Measurements from ENCODE around the gene FAM229A. TPM values are rescaled to one million over a fixed set of nuclear protein-coding genes. Genes with fewer than 3 reads are reported as not detected.

FAM229A gene
- total and polyA plus RNA-seq, 9 of the 15 experiments (the other 6 are each of a cell fraction or from before 2014, with no cell fraction given): 0.04 to 21.6 (median 7.4) TPM

- peaks cover 0 to 4% of the 10 kb centered on the region in 2 experiments; a peak in 1 of 5 replicates for H3K4me1 ChIP-seq (replicated peaks in 1 of 2; ENCODE audit: control insufficient read depth in 2 of 2, insufficient read depth in 2 of 2, low read length in 2 of 2)
- in situ Hi-C loops (cut with MboI) (no loop called here), intact Hi-C loops (cut with micrococcal nuclease) (no loop called here)
- no peak for TF ChIP-seq JUN (IDR thresholded peaks at IDR 0.05; ENCODE audit: borderline replicate concordance, low read depth, low read length)
- TF ChIP-seq JUN (CRISPR knock-in tag; IDR thresholded peaks at IDR 0.05; ENCODE audit: borderline replicate concordance): 0 out of 2 replicates have a peak, but pooled peaks have one; percentile 23
- TF ChIP-seq, protein P1, sequence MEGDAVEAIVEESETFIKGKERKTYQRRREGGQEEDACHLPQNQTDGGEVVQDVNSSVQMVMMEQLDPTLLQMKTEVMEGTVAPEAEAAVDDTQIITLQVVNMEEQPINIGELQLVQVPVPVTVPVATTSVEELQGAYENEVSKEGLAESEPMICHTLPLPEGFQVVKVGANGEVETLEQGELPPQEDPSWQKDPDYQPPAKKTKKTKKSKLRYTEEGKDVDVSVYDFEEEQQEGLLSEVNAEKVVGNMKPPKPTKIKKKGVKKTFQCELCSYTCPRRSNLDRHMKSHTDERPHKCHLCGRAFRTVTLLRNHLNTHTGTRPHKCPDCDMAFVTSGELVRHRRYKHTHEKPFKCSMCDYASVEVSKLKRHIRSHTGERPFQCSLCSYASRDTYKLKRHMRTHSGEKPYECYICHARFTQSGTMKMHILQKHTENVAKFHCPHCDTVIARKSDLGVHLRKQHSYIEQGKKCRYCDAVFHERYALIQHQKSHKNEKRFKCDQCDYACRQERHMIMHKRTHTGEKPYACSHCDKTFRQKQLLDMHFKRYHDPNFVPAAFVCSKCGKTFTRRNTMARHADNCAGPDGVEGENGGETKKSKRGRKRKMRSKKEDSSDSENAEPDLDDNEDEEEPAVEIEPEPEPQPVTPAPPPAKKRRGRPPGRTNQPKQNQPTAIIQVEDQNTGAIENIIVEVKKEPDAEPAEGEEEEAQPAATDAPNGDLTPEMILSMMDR (IDR thresholded peaks at IDR 0.05 in 2 of 3, conservative IDR thresholded peaks at IDR 0.05 in 1 of 3; ENCODE audit: insufficient read depth in 2 of 3, low read depth in 1 of 3, low read length in 3 of 3): no peak
- peak; percentile 63 for TF ChIP-seq RBFOX2 (IDR thresholded peaks at IDR 0.05; ENCODE audit: low read depth, low read length)
- no peak for TF ChIP-seq BCL6 (CRISPR knock-in tag; IDR thresholded peaks at IDR 0.05)
- no peak for TF ChIP-seq USF1 (CRISPR knock-in tag; IDR thresholded peaks at IDR 0.05)
- TF ChIP-seq KLF10 (CRISPR knock-in tag; IDR thresholded peaks at IDR 0.05): no peak
- peak; percentile 82 for TF ChIP-seq POLR2G (IDR thresholded peaks at IDR 0.05; ENCODE audit: low read depth, low read length)
- peak; percentile 65 for TF ChIP-seq FIP1L1 (IDR thresholded peaks at IDR 0.05; ENCODE audit: low read depth, low read length, poor library complexity, severe bottlenecking)
- peak; percentile 94 for TF ChIP-seq RBM22 (IDR thresholded peaks at IDR 0.05; ENCODE audit: low read depth, low read length, poor library complexity, severe bottlenecking)
- 0 out of 2 replicates have a peak, but pooled peaks have one; percentile 44 for TF ChIP-seq ZBTB7A (IDR thresholded peaks at IDR 0.05; ENCODE audit: borderline replicate concordance, control insufficient read depth, low read depth, low read length)
- TF ChIP-seq BCOR (IDR thresholded peaks at IDR 0.05): no peak
- TF ChIP-seq HMGN3 (IDR thresholded peaks at IDR 0.05; ENCODE audit: borderline replicate concordance, extremely low read depth, insufficient read length, low read depth, low read length): peak; percentile 32
- TF ChIP-seq RBM15 (IDR thresholded peaks at IDR 0.05; ENCODE audit: insufficient read depth, low read length): no peak
- TF ChIP-seq MAFG (tag; conservative IDR thresholded peaks at IDR 0.05): no peak
- TF ChIP-seq NR1H2 (CRISPR knock-in tag; IDR thresholded peaks at IDR 0.05): no peak
- TF ChIP-seq SAFB (IDR thresholded peaks at IDR 0.05; ENCODE audit: borderline replicate concordance, low read depth, low read length): 0 out of 2 replicates have a peak, but pooled peaks have one; percentile 11
- TF ChIP-seq ZBTB33 (CRISPR knock-in tag; IDR thresholded peaks at IDR 0.05): peak; percentile 62
- TF ChIP-seq HNRNPL (IDR thresholded peaks at IDR 0.05; ENCODE audit: low read depth, low read length): peak; percentile 12; the same call in 1 of the 2 replicates
Measured at GRCh38 chr1:32361308-32361673, 994 bp downstream of the FAM229A start.

More at GRCh38 chr1:32361308-32361673, 994 bp downstream of the FAM229A start:
- no peaks in the 10 kb centered on the region for H3K27me3 ChIP-seq (ENCODE audit: control insufficient read depth in 2 of 2, insufficient read depth in 2 of 2, low read length in 2 of 2)
- H3K79me2 ChIP-seq (ENCODE audit: control insufficient read depth, insufficient read depth, low read length): no peaks in the 10 kb centered on the region
- no peaks in the 10 kb centered on the region for H3K9me3 ChIP-seq (replicated peaks; ENCODE audit: control insufficient read depth, insufficient read depth, low read depth, low read length)
- no TSS peak for BruUV-seq (replicated peaks)
- peaks cover 49% of the 10 kb centered on the region for H3K36me3 ChIP-seq (ENCODE audit: control insufficient read depth, insufficient read depth, low read length)
- no peaks in the 10 kb centered on the region for H4K20me1 ChIP-seq (replicated peaks; ENCODE audit: control insufficient read depth, insufficient read depth, low read length)
- ChIA-PET CTCF (ENCODE audit: low intra/inter-chr PET ratio) (no interaction called here), POLR2A (interaction anchor here (0.5 to 0.6 kb wide), 2 partner anchors 9 to 16 kb away, joined by 3 to 4 read pairs; no protein-coding TSS in a partner anchor)
- no peak overlapping the region for H3K4me3 ChIP-seq
- no peak overlapping the region for H2AFZ ChIP-seq (ENCODE audit: low read depth, low read length)
- no peak for DNase-seq (ENCODE audit: extremely low read depth in 1 of 4, low spot score in 3 of 4)
- no peaks in the 10 kb centered on the region for H3K9me1 ChIP-seq (ENCODE audit: control insufficient read depth, insufficient read depth, low read length)
- 93% methylated on average over 16 of the region's 35 CpGs for WGBS (ENCODE audit: insufficient coverage, low coverage, missing lambda C conversion rate)
- no peak for ATAC-seq
- H3K9ac ChIP-seq (ENCODE audit: insufficient read depth in 1 of 2, low read depth in 2 of 2, low read length in 2 of 2): no peak overlapping the region
- H3K4me2 ChIP-seq (ENCODE audit: insufficient read depth, low read length): no peak overlapping the region
- no peak for FAIRE-seq
- H3K27ac ChIP-seq (ENCODE audit: extremely low read depth, low read depth, low read length): no peak overlapping the region

Measured in K562 (cell line).